Gastroesophageal sphincter (tissue), 3 donors: ENCODE data around the gene AHCTF1.

Experiments used
- EP300 ChIP-seq: sonication (generic); formaldehyde crosslinking; IDR thresholded peaks from one replicate; pipeline ENCODE4 v1.6.1; 2017; ENCODE audit warnings: antibody characterized with exemption, mild to moderate bottlenecking
- POLR2AphosphoS5 ChIP-seq: sonication (generic); formaldehyde crosslinking; IDR thresholded peaks from one replicate; pipeline ENCODE4 v1.6.1; 2017; ENCODE audit warnings: antibody characterized with exemption
- TF ChIP-seq, protein P1 (sequence below), 4 experiments: fragments of 200-600 bp in 2 of 4; fragments of 450-650 bp in 2 of 4; sonication (generic) in 1 of 4; IDR thresholded peaks; one replicate each; pipeline ENCODE4 v1.5.1; 2017 to 2019; ENCODE audit warnings: antibody characterized with exemption in 4 of 4, mild to moderate bottlenecking in 2 of 4, moderate library complexity in 2 of 4

DNA sequence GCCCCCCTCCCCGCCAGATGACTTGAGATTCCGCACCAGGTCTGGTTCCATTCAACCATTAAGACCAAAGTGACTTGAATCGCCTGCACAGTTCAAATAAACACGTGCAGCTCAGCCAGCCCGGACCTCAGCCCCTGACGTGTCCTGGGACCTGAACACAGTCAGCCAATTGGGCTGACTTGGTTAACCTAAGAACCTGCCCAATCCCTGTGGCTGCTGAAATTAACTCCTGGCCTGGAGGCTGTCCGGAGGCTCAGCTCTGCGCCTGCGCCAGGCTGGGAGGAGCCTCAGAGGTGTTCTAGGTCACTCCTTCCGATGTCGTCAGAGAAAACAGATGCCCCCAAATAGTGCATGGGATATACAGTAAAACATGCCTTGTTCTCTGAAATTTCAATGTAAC, 134.2 kb downstream of the AHCTF1 start:
- TF ChIP-seq, protein P1, sequence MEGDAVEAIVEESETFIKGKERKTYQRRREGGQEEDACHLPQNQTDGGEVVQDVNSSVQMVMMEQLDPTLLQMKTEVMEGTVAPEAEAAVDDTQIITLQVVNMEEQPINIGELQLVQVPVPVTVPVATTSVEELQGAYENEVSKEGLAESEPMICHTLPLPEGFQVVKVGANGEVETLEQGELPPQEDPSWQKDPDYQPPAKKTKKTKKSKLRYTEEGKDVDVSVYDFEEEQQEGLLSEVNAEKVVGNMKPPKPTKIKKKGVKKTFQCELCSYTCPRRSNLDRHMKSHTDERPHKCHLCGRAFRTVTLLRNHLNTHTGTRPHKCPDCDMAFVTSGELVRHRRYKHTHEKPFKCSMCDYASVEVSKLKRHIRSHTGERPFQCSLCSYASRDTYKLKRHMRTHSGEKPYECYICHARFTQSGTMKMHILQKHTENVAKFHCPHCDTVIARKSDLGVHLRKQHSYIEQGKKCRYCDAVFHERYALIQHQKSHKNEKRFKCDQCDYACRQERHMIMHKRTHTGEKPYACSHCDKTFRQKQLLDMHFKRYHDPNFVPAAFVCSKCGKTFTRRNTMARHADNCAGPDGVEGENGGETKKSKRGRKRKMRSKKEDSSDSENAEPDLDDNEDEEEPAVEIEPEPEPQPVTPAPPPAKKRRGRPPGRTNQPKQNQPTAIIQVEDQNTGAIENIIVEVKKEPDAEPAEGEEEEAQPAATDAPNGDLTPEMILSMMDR (IDR thresholded peaks at IDR 0.05): no peak
- TF ChIP-seq EP300 (no peak), POLR2AphosphoS5 (no peak)
